GM12878 (cell line): ENCODE measurements around the gene HDAC9. TPM values are rescaled to one million over a fixed set of nuclear protein-coding genes. Genes with fewer than 3 reads are reported as not detected.

ENCODE experiments used
- ATAC-seq: fragments of 200-7000 bp; cut with Tn5 transposase; 3 replicates; pipeline ENCODE4 v1.9.1; 2020; ENCODE audit warnings: mild to moderate bottlenecking, moderate library complexity
- BruUV-seq: library from RNA; stranded (reverse); fragments of 400-500 nt; replicated peaks from 2 replicates; lab custom pipeline; 2021; lab: Mats Ljungman, UMichigan
- CTCF ChIA-PET: fragments of 300-600 bp; sonication (Branson Sonifier 250); formaldehyde crosslinking; extraction: SDS; loops from one replicate; lab custom pipeline; 2021; ENCODE audit warnings: inconsistent platforms; lab: Yijun Ruan, JAX
- POLR2A ChIA-PET: fragments of 350-600 bp; formaldehyde crosslinking; extraction: SDS; loops from one replicate; lab custom pipeline; 2021; ENCODE audit warnings: inconsistent platforms; lab: Charles Lee
- RAD21 ChIA-PET: fragments of 300-600 bp; sonication (Branson Sonifier 250); formaldehyde crosslinking; loops from one replicate; lab custom pipeline; 2023; ENCODE audit warnings: antibody characterized with exemption; ENCODE audit not compliant: unreplicated experiment; lab: Charles Lee
- SMC1A ChIA-PET: fragments of 300-600 bp; sonication (Branson Sonifier 250); formaldehyde crosslinking; loops from one replicate; lab custom pipeline; 2023; ENCODE audit not compliant: unreplicated experiment, uncharacterized antibody; lab: Charles Lee
- DNase-seq: peaks from one replicate; pipeline ENCODE4 v3.0.0-alpha.2; 2011; ENCODE audit warnings: low read depth, low spot score
- FAIRE-seq: peaks from 3 replicates; lab custom pipeline; 2011; peaks lifted over from hg19 to GRCh38; lab: Jason Lieb, UNC
- H2AFZ ChIP-seq: 2 replicates; pipeline ENCODE4 v1.6.0; 2011; ENCODE audit warnings: low read depth, low read length, control low read depth; ENCODE audit not compliant: control insufficient read depth
- H3K27ac ChIP-seq: 2 replicates; pipeline ENCODE4 v1.5.1; 2011; ENCODE audit warnings: control low read depth; ENCODE audit not compliant: control insufficient read depth, insufficient read depth
- H3K27me3 ChIP-seq, 2 experiments: replicated peaks in 1 of 2; 2 replicates each; pipeline versions ENCODE4 v1.6.0 to v1.6.1; 2011; ENCODE audit warnings: low read length in 1 of 2; ENCODE audit not compliant: control insufficient read depth in 2 of 2, insufficient read depth in 2 of 2
- H3K36me3 ChIP-seq, 2 experiments: 2 replicates each; pipeline ENCODE4 v1.5.1; 2011; ENCODE audit warnings: low read length in 1 of 2; ENCODE audit not compliant: control insufficient read depth in 2 of 2, insufficient read depth in 2 of 2
- H3K4me1 ChIP-seq: 2 replicates; pipeline ENCODE4 v1.6.1; 2011; ENCODE audit warnings: mild to moderate bottlenecking, low read length, moderate library complexity, mixed read lengths; ENCODE audit not compliant: control insufficient read depth, insufficient read depth
- H3K4me2 ChIP-seq: 2 replicates; pipeline ENCODE4 v1.6.0; 2011; ENCODE audit warnings: control low read depth; ENCODE audit not compliant: control insufficient read depth, insufficient read depth
- H3K4me3 ChIP-seq: fragments of 200-600 bp; sonication (generic); 2 replicates; pipeline ENCODE4 v1.5.1; 2016
- H3K79me2 ChIP-seq: 2 replicates; pipeline ENCODE4 v1.6.0; 2011; ENCODE audit warnings: low read length; ENCODE audit not compliant: control insufficient read depth, insufficient read depth
- H3K9ac ChIP-seq: 2 replicates; pipeline ENCODE4 v1.8.0; 2011; ENCODE audit warnings: low read length, control low read depth, mixed read lengths; ENCODE audit not compliant: control insufficient read depth, insufficient read depth
- H3K9me3 ChIP-seq: replicated peaks from 3 replicates; pipeline ENCODE4 v1.5.1; 2011; ENCODE audit warnings: mild to moderate bottlenecking, low read length; ENCODE audit not compliant: control insufficient read depth, insufficient read depth
- H4K20me1 ChIP-seq: 2 replicates; pipeline ENCODE4 v1.6.0; 2011; ENCODE audit not compliant: control insufficient read depth, insufficient read depth
- ASH2L ChIP-seq: fragments of 300-600, 200-600 bp; sonication (generic); IDR thresholded peaks from 2 replicates; pipeline ENCODE4 v1.6.1; 2017; ENCODE audit warnings: low read depth, mild to moderate bottlenecking, borderline replicate concordance
- BCLAF1 ChIP-seq: fragments of 450-650 bp; IDR thresholded peaks from 2 replicates; pipeline ENCODE4 v1.6.1; 2017; ENCODE audit warnings: antibody characterized with exemption, mild to moderate bottlenecking, moderate library complexity
- CHD4 ChIP-seq: fragments of 200-600 bp; sonication (generic); IDR thresholded peaks from 2 replicates; pipeline ENCODE4 v1.6.1; 2016; ENCODE audit warnings: mild to moderate bottlenecking
- ESRRA ChIP-seq: IDR thresholded peaks from 2 replicates; pipeline ENCODE4 v1.6.1; 2012; ENCODE audit warnings: mild to moderate bottlenecking, low read length, improper control_type of control experiment
- ETV6 ChIP-seq, 2 experiments: fragments of 450-650 bp in 1 of 2; IDR thresholded peaks in 1 of 2; conservative IDR thresholded peaks in 1 of 2; 2 replicates each; pipeline ENCODE4 v1.6.1; 2014; ENCODE audit warnings: antibody characterized with exemption in 1 of 2, borderline replicate concordance in 1 of 2, low read depth in 1 of 2, mild to moderate bottlenecking in 1 of 2, moderate library complexity in 1 of 2
- NFIC ChIP-seq: IDR thresholded peaks from 2 replicates; pipeline ENCODE4 v1.6.1; 2012; ENCODE audit warnings: low read depth, mild to moderate bottlenecking, inconsistent platforms, low read length, moderate library complexity
- POLR2AphosphoS2 ChIP-seq: IDR thresholded peaks from 2 replicates; pipeline ENCODE4 v1.6.1; 2011; ENCODE audit warnings: low read depth, mild to moderate bottlenecking, low read length, improper control_type of control experiment, moderate library complexity
- REST ChIP-seq: IDR thresholded peaks from 2 replicates; pipeline ENCODE4 v1.6.1; 2012; ENCODE audit warnings: mild to moderate bottlenecking, low read depth, low read length
- SRF ChIP-seq, 2 experiments: IDR thresholded peaks; 2 replicates each; pipeline ENCODE4 v1.6.1; 2011; ENCODE audit warnings: low read depth in 2 of 2, low read length in 2 of 2, mild to moderate bottlenecking in 1 of 2, moderate library complexity in 1 of 2
- SUZ12 ChIP-seq: fragments of 200-600 bp; sonication (generic); IDR thresholded peaks from one replicate; pipeline ENCODE4 v1.6.1; 2018; ENCODE audit warnings: antibody characterized with exemption, mild to moderate bottlenecking; ENCODE audit not compliant: unreplicated experiment
- ZNF687 ChIP-seq: fragments of 450-650 bp; IDR thresholded peaks from 2 replicates; pipeline ENCODE4 v1.6.1; 2017; ENCODE audit warnings: mild to moderate bottlenecking, moderate library complexity
- WGBS: methylation state at CpG from one replicate; pipeline ENCODE4 v1.1.6; 2016; ENCODE audit warnings: low lambda C conversion rate; ENCODE audit not compliant: insufficient replicate concordance, insufficient coverage; ENCODE audit errors: missing lambda C conversion rate; 5-methylcytosine and 5-hydroxymethylcytosine counted together
- in situ Hi-C: fragments of 300-500 bp; cut with MboI; formaldehyde crosslinking; loops from 9 replicates; pipeline ENCODE4 v1.14.3; 2018; ENCODE audit warnings: mixed read lengths
- intact Hi-C: fragments of 100-400 bp; cut with micrococcal nuclease; formaldehyde crosslinking; loops from one replicate; pipeline ENCODE4 v1.14.2; 2022; ENCODE audit not compliant: unreplicated experiment
- polyA plus RNA-seq, 11 experiments: library from polyadenylated mRNA; depleted of rRNA in 4 of 11; unstranded in 6 of 11; stranded (reverse) in 5 of 11; fragments of >200 nt; fragmentation: Nextera tagmentation in 4 of 11; fragmentation: Illumina TruSeq in 1 of 11; extraction: Ambion mirVana in 4 of 11; extraction: Trizol in 1 of 11; gene quantifications; 1 replicate in 1 of 11; 2 replicates in 10 of 11; pipeline versions ENCODE4 v1.2.1 to v1.2.3, GENCODE V29; 2011 to 2016; ENCODE audit warnings: inconsistent platforms in 2 of 11, missing spikeins in 2 of 11, low read depth in 1 of 11
- total RNA-seq, 4 experiments: library from RNA; depleted of rRNA in 3 of 4; stranded (reverse); fragments of >200 nt in 3 of 4; fragmentation: Illumina TruSeq in 1 of 4; extraction: Trizol in 1 of 4; gene quantifications; 2 replicates each; pipeline versions ENCODE4 v1.2.1 to v1.2.3, GENCODE V29; 2013 to 2021
- TF ChIP-seq, protein P1 (sequence below): IDR thresholded peaks from 2 replicates; pipeline ENCODE4 v1.6.1; 2012; ENCODE audit warnings: low read length, inconsistent platforms

HDAC9 gene
- total and polyA plus RNA-seq, 10 of the 15 experiments (the other 5 are each of a cell fraction or from before 2014, with no cell fraction given) = 0.73 to 12.8 (median 0.92) TPM

DNA sequence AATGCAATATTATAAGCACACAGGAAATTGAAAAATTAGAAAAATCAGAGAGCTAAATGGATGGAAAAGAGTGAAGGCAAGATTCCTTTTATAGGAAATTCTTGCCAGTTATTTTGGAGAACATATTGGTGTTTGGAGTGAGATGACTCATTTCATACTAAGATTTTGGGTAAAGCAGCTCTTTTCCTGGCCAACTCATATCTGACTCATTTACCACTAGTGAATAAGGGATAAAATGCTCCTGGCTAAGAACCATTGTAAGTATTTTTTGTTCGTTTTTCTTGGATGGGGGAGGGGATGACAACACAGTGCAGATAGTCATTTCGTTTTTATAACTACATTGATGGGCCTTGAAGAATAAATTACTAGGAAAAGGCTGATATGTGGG lies 482.6 kb downstream of the HDAC9 start:
- SMC1A ChIA-PET = no interaction called here
- in situ Hi-C loops = no loop called here
- TF ChIP-seq SRF (IDR thresholded peaks at IDR 0.05; ENCODE audit: low read depth in 2 of 2, low read length in 2 of 2) = no peak
- no peak for TF ChIP-seq ESRRA
- TF ChIP-seq ZNF687 = no peak
- TF ChIP-seq SUZ12 = no peak
- no peak for TF ChIP-seq NFIC
- no peak for TF ChIP-seq CHD4
- no peak for TF ChIP-seq REST
- no peak for TF ChIP-seq ETV6 (conservative IDR thresholded peaks at IDR 0.05 in 1 of 2, IDR thresholded peaks at IDR 0.05 in 1 of 2; ENCODE audit: borderline replicate concordance in 1 of 2, low read depth in 1 of 2)
- no peak for TF ChIP-seq BCLAF1
- TF ChIP-seq POLR2AphosphoS2 = no peak
- TF ChIP-seq, protein P1, sequence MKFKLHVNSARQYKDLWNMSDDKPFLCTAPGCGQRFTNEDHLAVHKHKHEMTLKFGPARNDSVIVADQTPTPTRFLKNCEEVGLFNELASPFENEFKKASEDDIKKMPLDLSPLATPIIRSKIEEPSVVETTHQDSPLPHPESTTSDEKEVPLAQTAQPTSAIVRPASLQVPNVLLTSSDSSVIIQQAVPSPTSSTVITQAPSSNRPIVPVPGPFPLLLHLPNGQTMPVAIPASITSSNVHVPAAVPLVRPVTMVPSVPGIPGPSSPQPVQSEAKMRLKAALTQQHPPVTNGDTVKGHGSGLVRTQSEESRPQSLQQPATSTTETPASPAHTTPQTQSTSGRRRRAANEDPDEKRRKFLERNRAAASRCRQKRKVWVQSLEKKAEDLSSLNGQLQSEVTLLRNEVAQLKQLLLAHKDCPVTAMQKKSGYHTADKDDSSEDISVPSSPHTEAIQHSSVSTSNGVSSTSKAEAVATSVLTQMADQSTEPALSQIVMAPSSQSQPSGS = no peak
- TF ChIP-seq ASH2L = no peak

More for the DNA sequence above, 482.6 kb downstream of the HDAC9 start:
- no peak for DNase-seq
- no peaks in the 10 kb centered on the region for H3K79me2 ChIP-seq
- BruUV-seq = no TSS peak
- RAD21 ChIA-PET = no interaction called here
- intact Hi-C loops = no loop called here
- H3K9ac ChIP-seq = no peak overlapping the region
- H3K4me3 ChIP-seq = no peak overlapping the region
- no peaks in the 10 kb centered on the region for H4K20me1 ChIP-seq
- no peak for ATAC-seq
- no peak overlapping the region for H3K4me2 ChIP-seq
- no peak for FAIRE-seq
- no peak overlapping the region for H2AFZ ChIP-seq
- WGBS = 0% methylated on average over 2 of the region's 2 CpGs
- H3K4me1 ChIP-seq = no peaks in the 10 kb centered on the region
- H3K27me3 ChIP-seq = no peaks in the 10 kb centered on the region
- H3K9me3 ChIP-seq = no peaks in the 10 kb centered on the region
- CTCF ChIA-PET = no interaction called here
- no peak overlapping the region for H3K27ac ChIP-seq
- POLR2A ChIA-PET = no interaction called here
- H3K36me3 ChIP-seq = no peaks in the 10 kb centered on the region
